HTERT RPE-1 (cell line): Measurements from ENCODE around the gene GSG1L.
"Not testable (repeated sequence)": the region's sequence is repeated elsewhere in the genome, so short reads cannot be mapped to it uniquely, and the experiment has no call there.

Source experiments
- in situ Hi-C: fragments of 300-500 bp; cut with MboI; formaldehyde crosslinking; loops from 4 replicates; pipeline ENCODE4 v1.14.3; 2020; ENCODE audit warnings: low sequenced_read_pairs

Gene GSG1L

DNA sequence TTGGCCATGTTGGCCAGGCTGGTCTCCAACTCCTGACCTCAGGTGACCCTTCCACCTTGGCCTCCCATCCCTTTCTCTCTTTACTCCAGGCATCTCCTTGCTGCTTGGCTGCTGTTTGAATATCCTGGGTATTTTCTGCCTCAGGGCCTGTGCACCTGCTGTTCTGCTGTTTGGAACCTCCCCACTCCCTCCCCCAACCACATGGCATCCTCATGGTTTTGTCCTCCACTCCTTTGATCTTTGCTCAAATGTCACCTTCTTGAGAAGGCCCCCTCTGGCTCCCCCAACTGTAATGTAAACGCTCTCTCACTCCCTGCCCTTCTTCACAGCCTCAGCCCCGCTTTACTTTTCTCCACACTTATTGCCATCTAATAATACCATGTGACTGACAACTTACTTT lies 152.0 kb downstream of the GSG1L start:
- in situ Hi-C loops = no loop called here

DNA sequence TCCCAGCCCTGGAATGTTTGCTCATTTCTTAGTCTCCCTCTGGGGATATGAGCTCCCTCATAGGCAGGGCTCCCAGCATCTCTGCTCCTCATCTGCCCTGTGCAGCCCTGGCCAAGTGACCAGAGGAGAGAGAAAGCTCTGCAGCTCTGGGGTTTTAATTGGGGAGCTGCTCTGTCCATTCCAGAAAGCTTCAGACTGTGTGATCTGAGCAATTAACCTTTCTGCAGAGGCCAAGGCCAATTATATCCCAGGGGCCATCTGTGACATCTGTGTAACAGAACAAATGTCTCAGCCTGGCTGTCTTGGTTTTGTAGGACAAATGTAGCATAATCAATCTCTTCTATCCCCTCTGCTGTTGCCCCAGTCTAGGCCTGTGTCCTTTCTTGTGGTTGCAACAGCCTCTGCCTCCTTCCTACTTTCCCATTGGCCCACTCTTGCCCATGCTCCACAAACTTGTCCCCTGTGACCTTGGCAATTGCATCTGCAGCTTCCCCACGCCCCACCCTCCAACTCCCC lies 156.0 kb downstream of the GSG1L start:
- in situ Hi-C loops = no loop called here

DNA sequence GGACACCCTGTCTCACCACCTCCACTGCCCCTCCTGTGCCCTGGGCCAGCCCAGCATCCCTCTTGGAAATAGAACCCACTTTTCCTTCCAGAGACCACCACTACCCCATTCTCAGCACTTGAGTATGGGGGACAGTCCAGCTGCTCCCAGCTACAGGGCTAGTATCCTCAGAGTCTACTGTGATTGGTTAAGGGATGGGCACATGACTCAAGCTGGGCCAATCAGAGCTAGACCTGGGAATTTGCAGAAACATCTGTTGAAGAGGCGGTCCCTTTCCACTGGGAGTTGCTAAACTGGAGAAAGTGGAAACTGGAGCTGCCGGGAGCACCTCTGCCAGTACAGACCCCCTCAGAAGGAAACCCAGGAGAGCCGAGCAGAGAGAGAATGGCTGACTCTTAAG lies 156.6 kb downstream of the GSG1L start:
- in situ Hi-C loops = no loop called here

DNA sequence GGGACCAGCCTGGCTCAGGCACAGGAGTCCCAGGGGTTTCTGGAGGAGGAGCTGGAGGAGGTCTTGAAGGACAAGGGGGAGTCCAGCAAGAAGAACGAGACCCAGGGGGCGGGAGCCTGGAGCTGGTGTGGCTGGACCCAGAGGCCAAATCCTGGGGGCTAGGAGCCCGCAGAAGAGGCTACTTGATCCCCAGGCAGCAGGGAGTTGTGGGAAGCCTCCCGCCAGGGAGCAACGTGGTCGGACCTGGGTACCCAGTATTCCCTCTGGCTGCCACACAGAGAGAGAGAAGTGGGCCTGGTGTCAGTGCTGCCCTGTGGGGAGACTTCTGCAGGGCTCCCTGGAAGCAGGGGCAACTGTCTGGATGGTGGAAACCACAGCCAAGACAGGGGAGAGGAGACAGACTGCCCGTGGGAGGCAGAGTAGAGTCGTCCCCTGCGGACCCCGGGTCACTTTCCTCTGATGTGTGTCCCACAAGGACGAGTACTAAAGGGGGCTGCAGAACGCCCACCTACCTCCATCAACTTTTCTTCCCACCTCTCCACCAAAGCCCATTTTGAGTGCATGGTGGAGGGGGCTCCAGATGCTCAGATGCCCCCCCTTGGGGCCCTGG lies 160.4 kb downstream of the GSG1L start:
- in situ Hi-C loops = no loop called here

DNA sequence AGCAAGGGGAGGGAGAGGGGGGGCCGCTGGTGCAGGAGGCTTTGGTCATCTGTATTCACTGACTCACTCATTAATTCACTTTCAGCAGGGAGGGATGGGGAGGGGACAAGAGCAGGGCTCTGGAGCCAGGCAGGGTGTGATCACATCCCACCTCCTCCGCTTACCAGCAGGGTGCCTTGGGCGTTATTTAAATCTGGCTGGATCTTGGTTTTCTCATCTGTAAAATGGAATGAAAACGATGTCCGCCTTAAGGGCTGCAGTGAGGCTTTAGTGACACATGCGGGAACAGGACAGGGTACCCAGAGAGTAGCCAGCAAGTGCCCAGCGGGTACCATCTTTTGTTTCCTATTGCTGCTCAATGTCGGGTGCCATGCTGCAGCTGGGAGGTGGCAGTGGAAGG lies 161.0 kb downstream of the GSG1L start:
- in situ Hi-C loops = no loop called here

DNA sequence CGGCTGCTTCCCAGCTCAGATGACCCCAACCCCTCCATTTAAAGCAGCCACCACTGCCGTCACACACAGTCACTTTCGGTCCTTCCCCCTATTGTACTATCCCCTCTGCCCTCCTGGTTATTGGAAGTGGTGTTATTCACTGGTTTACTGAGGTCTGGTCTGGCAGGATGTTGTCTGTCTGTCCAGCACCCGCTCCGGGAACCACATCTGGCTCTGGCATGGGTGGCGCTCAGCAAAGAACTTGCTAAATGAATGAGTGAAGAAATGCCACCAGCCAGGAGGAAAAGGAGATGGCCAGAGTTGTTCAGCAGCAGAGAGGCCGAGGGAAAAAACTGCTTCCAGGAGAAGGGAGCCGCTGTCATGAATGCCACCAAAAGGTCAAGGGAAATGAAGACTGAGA lies 161.6 kb downstream of the GSG1L start:
- in situ Hi-C loops = no loop called here

DNA sequence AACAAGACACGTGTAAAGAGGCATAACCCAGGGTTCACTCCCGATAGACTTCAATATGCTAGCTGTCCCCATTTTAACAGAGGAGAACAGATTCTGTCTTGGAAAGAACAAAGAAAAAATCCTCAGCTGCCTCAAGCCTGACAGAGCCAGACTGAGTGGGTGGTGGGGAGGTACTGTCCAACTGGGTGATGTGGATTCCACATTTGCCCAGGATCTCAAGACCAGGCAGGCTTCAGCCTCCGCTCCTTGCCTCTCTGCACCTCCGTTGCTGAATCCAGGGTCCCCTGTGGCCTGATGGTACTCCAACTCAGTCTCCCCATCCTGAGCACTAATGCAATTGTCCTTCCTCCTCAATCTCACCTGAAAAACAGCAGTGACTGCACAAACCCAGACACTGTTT lies 163.8 kb downstream of the GSG1L start:
- in situ Hi-C loops = no loop called here

DNA sequence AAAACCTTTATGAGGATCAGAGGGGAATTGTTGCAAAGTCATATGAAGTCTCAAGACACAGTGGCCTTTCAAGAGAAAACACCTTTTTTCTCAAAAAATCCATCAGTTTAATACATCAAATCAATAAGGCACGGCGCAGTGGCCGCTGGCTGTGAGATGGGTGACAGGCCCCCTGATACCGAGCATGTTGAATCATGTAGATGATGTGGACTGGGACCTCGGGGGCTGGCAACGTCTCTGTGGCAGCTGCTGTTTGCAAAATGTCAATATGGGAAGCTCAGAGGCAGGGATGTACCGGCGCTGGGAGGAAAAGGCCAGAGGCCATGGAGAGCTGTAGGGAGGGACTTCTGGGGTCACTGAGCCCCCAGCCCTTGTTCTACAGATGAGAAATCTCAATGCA lies 169.1 kb downstream of the GSG1L start:
- in situ Hi-C loops = no loop called here

DNA sequence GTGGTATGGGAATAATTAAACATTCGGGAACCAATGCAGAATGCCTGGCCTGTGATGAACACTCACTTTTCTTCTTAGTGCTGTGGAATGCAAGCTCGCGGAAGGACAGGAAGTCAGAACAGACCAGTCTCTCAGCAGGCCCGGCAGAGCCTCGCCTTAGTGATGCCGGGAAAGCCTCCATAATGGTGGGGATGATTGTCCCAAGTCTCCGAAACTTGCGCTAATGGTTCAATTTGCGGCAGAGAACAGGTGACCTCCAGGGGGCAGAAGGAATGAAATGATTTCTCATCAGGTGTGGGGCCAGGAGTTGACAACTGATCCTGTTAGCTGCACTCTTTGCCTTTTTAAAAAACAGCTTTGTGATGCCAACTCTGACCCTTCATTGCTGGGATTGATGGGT lies 170.6 kb downstream of the GSG1L start:
- in situ Hi-C loops = no loop called here

DNA sequence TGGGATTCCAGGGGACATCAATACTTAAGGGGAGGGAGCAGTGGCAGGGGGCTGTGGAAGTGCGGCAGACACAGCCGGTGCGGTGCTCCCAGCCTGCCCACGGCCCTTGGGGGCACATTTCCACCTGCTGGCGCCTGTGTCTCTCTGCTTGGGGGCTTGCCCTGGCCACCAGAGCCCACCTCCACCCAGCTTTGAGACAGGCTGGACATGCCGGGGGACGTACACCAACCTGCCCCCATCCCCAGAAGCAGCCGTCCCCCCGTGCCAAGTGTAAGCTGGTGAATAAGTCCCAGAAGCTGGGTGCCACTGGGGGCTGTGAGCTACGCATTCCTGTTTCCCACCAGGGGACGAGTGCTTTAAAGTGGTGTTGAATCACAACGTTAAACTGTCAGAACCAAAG lies 172.6 kb downstream of the GSG1L start:
- in situ Hi-C loops = no loop called here

DNA sequence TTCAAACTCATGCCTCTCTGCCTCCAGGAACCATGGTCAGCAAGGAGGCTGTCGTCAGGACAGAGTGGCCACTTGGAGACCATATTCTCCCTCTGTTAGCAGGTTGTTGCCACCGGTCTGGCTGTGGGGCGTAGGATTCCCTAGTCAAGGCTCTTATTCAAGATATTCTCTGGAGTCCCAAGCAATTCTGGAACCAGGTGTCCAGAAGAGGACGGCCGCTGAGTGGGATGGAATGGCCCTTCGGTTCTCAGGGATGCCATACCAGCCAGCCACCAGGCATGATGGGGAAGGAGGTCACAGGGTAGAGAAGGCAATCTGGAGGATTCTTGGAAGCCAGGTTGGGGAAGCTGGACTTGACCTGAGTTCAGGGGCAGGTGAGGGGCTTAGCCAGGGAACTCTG lies 173.5 kb downstream of the GSG1L start:
- in situ Hi-C loops = no loop called here

DNA sequence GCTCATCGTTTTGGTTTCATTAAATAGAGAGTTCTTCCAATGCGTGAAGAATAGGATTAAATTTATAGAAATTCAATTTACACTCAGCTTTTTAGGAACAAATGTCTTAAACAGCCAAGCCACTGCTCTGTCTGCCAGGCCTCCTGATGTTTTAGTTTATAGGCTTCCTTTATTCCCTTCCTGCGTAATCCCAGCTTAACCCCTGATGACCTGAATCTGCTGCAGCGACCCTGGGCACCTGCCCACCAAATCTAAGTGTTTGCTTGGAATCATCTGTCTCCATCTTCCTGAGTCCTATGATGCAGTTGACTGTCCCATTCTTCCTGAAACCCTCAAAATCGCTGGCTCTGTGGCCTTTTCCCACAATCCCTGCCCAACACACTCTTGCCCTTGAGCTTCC lies 179.9 kb downstream of the GSG1L start:
- in situ Hi-C loops = no loop called here

DNA sequence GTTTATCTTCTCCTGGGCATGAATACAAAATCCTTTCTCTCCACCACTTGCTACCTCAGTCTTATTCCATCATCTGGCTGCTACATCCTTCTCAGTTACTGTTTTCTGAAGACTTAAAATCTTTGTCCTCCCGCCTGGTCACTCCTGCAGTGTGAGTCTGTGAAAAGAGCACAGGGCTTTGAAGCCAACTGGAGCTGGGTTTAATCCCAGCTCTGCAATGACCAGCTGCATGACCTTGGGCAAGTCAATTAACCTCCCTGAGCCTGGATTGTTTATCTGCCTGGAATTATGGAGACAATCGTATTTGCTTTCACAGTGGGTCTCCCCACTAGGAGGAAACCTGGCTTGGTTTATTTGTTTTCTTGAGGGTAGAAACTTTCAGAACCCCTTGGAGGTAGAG lies 183.2 kb downstream of the GSG1L start:
- in situ Hi-C loops = no loop called here

DNA sequence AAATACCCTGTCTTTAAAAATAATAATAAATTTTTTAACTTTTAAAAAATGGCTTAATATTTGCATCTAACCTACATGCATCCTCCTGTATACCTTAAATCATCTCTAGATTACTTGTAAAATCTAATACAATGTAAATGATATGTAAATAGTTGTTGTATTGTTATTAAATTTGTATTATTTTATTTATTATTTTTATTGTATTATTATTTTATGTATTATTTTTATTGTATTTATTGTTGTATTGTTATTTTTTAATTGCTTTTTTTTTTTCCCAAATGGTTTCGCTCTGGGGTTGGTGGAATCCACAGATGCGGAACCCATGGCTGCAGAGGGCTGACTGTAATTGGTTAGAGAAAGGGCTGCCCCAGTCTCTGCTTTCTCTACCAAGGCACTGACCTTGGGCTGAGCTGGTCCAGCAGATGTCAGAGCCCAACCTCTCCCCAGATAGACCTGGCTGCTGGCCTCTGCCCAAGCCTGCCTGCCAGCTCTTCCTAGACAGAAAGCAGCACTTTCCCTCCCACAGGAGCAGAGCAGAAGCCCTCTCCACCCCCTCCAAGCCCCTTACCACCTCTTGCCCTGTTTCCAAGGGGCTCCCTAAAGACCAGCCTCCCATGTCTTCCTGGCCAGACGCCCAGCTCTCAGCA lies 183.8 kb downstream of the GSG1L start:
- in situ Hi-C loops = no loop called here

DNA sequence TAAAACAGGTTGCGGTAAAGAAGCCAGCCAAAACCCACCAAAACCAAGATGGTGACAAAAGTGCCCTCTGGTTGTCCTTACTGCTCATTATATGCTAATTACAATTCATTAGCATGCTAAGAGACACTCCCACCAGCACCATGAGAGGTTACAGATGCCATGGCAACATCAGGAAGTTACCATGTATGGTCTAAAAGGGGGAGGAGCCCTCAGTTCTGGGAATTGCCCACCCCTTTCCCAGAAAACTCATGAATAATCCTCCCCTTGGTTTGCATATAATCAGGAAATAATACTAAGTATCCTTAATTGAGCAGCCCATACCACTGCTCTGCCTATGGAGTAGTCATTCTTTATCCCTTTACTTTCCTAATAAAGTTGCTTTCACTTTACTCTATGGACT lies 190.9 kb downstream of the GSG1L start:
- in situ Hi-C loops = not testable (repeated sequence)

DNA sequence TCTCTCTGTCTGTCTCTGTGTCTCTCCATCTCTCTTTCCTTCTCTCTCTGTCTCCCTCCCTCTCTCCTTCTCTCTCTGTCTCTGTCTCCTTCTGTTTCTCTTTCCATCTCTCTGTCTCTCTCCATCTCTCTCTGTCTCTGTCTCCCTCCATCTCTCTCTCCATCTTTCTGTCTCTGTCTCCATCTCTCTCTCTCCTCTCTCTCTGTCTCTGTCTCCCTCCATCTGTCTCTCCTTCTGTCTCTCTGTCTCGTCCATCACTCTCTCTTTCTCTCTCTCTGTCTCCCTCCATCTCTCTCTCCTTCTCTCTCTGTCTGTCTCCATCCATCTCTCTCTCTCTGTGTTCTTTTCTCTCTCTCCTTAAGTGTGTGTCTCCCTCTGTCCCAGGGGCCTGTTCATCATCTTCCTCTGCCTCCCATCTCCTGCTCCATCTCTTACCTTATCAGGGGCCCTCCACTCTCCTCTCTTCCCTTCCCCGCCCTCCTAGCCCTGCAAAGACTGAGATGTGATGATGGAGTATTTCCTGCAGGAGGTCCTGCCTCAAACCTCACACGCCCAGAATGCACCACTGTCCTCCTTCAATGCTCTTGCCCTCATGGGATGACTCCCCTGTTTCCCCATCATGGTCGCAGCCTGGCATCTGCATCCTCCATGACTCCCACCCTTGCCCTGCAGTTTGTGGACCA lies 193.3 kb downstream of the GSG1L start:
- in situ Hi-C loops = no loop called here

DNA sequence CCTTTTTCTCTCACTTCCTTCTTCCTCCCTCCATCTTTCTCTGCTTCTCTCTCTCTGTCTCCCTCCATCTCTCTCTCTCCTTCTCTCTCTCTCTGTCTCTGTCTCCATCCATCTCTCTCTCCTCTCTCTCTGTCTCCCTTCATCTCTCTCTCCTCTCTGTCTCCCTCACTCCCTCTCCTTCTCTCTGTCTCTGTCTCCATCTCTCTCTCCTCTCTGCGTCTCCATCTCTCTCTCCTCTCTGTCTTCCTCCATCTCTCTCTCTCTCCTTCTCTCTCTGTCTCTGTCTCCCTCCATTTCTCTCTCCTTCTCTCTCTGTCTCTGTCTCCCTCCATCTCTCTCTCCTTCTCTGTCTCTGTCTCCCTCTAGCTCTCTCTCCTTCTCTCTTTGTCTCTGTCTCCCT lies 194.1 kb downstream of the GSG1L start:
- in situ Hi-C loops = no loop called here

DNA sequence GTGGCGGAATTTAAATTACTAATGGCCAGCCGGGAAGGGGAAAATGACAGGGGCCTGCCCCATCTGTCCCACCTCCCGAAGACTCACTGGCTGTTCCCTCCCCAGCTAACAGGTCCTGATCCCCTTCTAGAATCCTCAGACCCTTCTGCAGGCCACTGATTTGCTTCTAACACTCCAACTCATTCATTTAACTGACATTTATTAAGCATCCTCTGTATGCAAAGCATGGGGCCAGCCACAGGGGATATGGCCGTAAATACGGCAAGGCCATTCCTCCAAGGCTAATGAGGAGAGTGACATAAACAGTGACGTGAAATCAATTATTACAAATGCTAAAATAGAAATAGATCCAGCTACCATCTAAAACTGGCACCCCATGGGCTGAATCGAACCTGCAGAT lies 195.3 kb downstream of the GSG1L start:
- in situ Hi-C loops = no loop called here

DNA sequence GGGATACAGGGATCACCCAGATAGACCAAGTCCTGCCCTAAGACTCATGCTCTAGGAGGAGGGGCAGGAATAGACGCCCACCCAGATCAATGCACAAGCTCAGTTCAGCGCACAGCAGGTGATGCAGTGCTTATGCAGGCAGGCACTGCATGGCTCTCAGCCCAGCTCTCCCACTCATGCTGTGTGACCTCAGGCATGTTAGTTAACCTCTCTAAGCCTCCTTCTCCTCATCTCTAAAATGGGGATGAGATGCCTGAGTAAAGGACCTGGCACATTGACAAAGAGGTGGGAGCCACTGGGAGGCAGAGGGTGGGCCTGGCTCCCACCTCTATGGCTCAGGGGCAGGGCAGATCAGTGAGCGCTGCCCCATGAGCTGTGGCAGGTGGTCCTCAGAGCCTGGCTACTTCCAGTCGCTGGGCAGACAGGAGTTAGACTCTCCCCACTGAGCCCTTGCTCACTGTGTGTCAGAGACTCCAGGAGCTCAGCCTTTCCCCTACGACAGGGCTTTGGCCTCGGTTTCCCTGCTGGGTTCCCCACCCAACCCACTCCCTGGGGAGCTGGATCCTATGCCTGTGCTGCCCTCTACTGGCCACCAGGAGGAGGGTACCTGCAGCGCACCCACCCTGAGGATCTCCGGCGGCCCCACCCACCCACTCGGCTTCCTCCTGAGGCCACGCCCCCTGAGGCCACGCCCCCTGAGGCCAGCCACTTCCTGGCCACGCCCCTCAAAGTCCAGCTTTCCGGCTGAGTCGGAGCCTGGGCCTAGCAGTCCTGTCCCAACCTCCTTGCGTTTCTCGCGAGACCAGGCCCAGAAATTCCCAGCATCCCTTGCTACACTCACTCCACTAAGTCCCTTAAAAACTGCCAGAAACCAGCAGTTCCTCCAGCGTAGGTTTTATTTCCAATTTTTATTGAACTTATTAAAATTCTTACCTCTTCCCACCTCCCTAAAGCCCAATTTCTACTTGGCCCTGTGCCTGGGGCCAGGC lies 196.1 kb downstream of the GSG1L start:
- in situ Hi-C loops = no loop called here

DNA sequence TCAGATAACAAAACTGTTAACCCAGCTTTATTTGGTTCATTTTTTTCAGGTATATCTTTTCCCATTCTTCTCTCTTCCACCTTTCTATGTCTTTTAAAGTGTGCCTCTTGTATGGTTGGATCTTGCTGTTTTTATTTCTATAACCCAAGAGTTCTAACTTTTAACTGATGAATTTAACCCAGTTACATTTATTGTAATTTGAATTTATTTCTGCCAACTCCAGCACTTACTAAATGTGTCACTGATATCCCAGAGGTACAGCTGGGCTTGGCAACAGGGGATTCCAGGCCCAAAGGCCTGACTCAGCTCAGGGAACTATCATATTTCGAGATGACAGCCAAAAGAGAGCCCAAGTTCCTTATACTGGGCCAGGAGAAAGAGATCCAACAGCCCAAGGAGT lies 200.1 kb downstream of the GSG1L start:
- in situ Hi-C loops = no loop called here

DNA sequence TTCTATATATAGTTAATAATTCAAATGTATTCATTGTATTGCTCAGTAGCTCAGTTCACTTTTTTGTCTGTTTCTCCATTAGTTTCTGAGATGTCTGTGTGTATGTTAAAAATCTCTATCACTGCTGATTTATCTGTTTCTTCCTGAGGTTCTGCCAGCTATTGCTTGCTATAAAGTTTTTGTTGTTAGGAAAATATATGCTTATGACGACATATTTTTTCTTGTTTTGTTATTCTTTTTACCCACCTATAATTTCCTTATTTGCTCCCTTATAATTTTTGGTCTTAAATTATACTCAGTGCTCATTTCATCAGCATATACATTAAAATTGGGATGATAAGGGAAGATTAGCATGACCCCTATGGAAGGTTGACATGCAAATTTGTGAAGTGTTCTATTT lies 200.6 kb downstream of the GSG1L start:
- in situ Hi-C loops = no loop called here
